Measurements from ENCODE around the gene SPINK7. TPM values are rescaled to one million over a fixed set of nuclear protein-coding genes. Genes with fewer than 3 reads are reported as not detected.

SPINK7 gene
- total RNA-seq, 1 donor from 2014 or later: not detected

GRCh38 chr5:148343603-148344487 is 31.6 kb downstream of the SPINK7 start:
- no peak for DNase-seq

- no peak for DNase-seq
Observed at GRCh38 chr5:148347706-148348105, 35.5 kb downstream of the SPINK7 start.

GRCh38 chr5:148352696-148353095 is 40.5 kb downstream of the SPINK7 start:
- DNase-seq: no peak

GRCh38 chr5:148353634-148354033 is 41.4 kb downstream of the SPINK7 start:
- DNase-seq: no peak

GRCh38 chr5:148364343-148364742 is 52.1 kb downstream of the SPINK7 start:
- DNase-seq: no peak

Other genes with a start within 250 kb of the SPINK7 start
- 31.5 TPM for gene SPINK5, start 248.4 kb upstream of the SPINK7 start, total RNA-seq
- gene SPINK14, start 143.9 kb upstream of the SPINK7 start, total RNA-seq: not detected
- gene SPINK6, start 109.4 kb upstream of the SPINK7 start, total RNA-seq: not detected
- not detected for gene MARCOL, start 73.9 kb upstream of the SPINK7 start, total RNA-seq
- not detected for gene SPINK13, start 43.6 kb upstream of the SPINK7 start, total RNA-seq
- gene SPINK9, start 23.1 kb downstream of the SPINK7 start, total RNA-seq: not detected
- 52.2 TPM for gene FBXO38, start 71.5 kb downstream of the SPINK7 start, total RNA-seq

Measured in tongue (tissue), 2 donors.